ENCODE results near the gene MECP2. TPM values are rescaled to one million over a fixed set of nuclear protein-coding genes. Genes with fewer than 3 reads are reported as not detected.

MECP2 gene
- total RNA-seq, 1 experiment from 2014 or later = 88.9 TPM

DNA sequence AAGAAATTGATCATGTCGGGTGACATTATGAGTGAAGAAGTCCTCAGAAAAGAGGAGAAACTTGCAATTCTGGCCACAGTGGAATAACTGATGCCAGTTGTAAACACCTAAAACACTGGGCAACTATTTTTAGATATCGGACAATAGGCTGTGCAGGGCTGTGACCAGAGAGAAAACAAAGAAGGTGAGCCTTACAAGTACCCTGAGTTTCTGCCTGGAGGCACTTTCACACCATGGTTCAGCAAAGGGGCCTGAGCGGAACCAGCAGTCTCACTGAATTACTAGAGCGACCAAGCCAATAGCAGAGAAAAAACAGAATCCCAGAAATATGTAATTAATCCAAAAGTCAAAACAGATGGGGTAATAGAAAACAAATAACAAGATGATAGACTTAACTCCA lies 89.0 kb downstream of the MECP2 start:
- Histone ChIP-seq H3K27ac (ENCODE audit: low read length) (no peak overlapping the region), H3K9me3 (ENCODE audit: control insufficient read depth, insufficient read depth, low read depth, low read length) (no peaks in the 10 kb centered on the region), H3K36me3 (ENCODE audit: control insufficient read depth, insufficient read depth, low read length) (no peaks in the 10 kb centered on the region; the same call in 1 of the 2 replicates), H3K4me1 (ENCODE audit: control insufficient read depth, insufficient read depth, low read length) (peaks cover 11% of the 10 kb centered on the region; the same call in 1 of the 2 replicates), H3K4me3 (ENCODE audit: low read depth in 2 of 2, low read length in 2 of 2) (no peak overlapping the region), H3K27me3 (ENCODE audit: control insufficient read depth, insufficient read depth, low read length) (no peaks in the 10 kb centered on the region)
- intact Hi-C loops (cut with micrococcal nuclease; ENCODE audit: unreplicated experiment) = no loop called here
- ChIA-PET POLR2A (no interaction called here), CTCF (no interaction called here)
- in situ Hi-C loops (cut with HindIII; ENCODE audit: low pct_unique_long_range_greater_than_20kb, low sequenced_read_pairs) = no loop called here
- BruUV-seq (replicated peaks) = no TSS peak
- ATAC-seq (no peak), DNase-seq (ENCODE audit: low read depth, low spot score) (no peak)
- TF ChIP-seq SIN3A (IDR thresholded peaks at IDR 0.05; ENCODE audit: borderline replicate concordance, insufficient read depth, low read depth, low read length) = no peak
- TF ChIP-seq, protein P1, sequence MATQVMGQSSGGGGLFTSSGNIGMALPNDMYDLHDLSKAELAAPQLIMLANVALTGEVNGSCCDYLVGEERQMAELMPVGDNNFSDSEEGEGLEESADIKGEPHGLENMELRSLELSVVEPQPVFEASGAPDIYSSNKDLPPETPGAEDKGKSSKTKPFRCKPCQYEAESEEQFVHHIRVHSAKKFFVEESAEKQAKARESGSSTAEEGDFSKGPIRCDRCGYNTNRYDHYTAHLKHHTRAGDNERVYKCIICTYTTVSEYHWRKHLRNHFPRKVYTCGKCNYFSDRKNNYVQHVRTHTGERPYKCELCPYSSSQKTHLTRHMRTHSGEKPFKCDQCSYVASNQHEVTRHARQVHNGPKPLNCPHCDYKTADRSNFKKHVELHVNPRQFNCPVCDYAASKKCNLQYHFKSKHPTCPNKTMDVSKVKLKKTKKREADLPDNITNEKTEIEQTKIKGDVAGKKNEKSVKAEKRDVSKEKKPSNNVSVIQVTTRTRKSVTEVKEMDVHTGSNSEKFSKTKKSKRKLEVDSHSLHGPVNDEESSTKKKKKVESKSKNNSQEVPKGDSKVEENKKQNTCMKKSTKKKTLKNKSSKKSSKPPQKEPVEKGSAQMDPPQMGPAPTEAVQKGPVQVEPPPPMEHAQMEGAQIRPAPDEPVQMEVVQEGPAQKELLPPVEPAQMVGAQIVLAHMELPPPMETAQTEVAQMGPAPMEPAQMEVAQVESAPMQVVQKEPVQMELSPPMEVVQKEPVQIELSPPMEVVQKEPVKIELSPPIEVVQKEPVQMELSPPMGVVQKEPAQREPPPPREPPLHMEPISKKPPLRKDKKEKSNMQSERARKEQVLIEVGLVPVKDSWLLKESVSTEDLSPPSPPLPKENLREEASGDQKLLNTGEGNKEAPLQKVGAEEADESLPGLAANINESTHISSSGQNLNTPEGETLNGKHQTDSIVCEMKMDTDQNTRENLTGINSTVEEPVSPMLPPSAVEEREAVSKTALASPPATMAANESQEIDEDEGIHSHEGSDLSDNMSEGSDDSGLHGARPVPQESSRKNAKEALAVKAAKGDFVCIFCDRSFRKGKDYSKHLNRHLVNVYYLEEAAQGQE (IDR thresholded peaks at IDR 0.05; ENCODE audit: insufficient read depth in 1 of 2, low read depth in 2 of 2, low read length in 1 of 2) = no peak
- no peak for TF ChIP-seq POLR2AphosphoS5 (IDR thresholded peaks at IDR 0.05; ENCODE audit: low read depth, low read length)

DNA sequence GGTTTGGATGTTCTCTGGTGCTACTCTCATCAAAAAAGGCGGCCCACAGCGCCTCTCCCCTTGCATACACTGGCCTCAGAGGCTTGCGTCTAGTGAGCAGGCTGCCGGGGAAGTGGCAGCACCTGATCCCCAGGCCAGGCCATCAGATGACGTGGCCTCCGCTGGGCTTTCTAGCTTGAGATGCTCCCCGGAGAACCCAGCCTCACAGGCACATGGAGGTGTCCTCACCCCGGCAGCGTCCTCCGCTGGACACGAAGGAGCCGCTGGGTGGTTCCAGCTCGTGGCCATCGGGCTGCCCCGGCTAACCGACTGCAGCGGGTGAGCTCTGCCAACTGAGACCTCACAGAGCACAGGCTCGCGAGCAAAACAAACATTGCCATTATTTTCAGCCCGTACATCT lies 90.6 kb downstream of the MECP2 start:
- BruUV-seq (replicated peaks) = no TSS peak
- Histone ChIP-seq H3K4me1 (ENCODE audit: control insufficient read depth, insufficient read depth, low read length) (no peaks in the 10 kb centered on the region), H3K27ac (ENCODE audit: low read length) (no peak overlapping the region), H3K36me3 (ENCODE audit: control insufficient read depth, insufficient read depth, low read length) (no peaks in the 10 kb centered on the region; the same call in 1 of the 2 replicates), H3K27me3 (ENCODE audit: control insufficient read depth, insufficient read depth, low read length) (no peaks in the 10 kb centered on the region), H3K9me3 (ENCODE audit: control insufficient read depth, insufficient read depth, low read depth, low read length) (no peaks in the 10 kb centered on the region), H3K4me3 (ENCODE audit: low read depth in 2 of 2, low read length in 2 of 2) (no peak overlapping the region)
- DNase-seq (ENCODE audit: low read depth, low spot score) = no peak
- TF ChIP-seq CTCF (IDR thresholded peaks at IDR 0.05) (no peak), POLR2AphosphoS5 (IDR thresholded peaks at IDR 0.05; ENCODE audit: low read depth, low read length) (0 out of 2 replicates have a peak, but pooled peaks have one; percentile 29), TCF7L2 (IDR thresholded peaks at IDR 0.05; ENCODE audit: low read depth, low read length) (no peak)
- ATAC-seq = no peak
- in situ Hi-C loops (cut with HindIII; ENCODE audit: low pct_unique_long_range_greater_than_20kb, low sequenced_read_pairs) = no loop called here
- POLR2A ChIA-PET = no interaction called here
- CTCF ChIA-PET = no interaction called here
- intact Hi-C loops (cut with micrococcal nuclease; ENCODE audit: unreplicated experiment) = no loop called here

DNA sequence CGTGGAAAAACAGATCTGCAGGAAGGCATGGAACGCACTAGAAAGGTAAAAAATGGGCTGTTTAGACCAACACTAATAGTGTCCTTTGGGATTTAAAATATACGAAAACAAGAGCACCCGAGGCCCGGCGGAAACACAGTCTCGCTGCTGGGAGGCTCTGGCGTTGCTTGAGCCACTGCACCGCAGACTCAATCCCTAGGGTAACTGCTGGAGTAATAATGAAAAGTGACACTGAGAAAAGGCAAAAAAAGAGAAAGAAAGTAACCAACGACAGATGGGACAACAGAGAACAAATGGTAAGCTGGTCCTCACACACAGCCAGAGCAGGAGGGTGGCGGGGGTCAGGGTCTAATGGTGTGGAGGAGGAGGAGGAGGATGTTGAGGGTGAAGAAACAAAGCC lies 93.2 kb downstream of the MECP2 start:
- in situ Hi-C loops (cut with HindIII; ENCODE audit: low pct_unique_long_range_greater_than_20kb, low sequenced_read_pairs) = no loop called here
- ChIA-PET POLR2A (no interaction called here), CTCF (no interaction called here)
- TF ChIP-seq POLR2AphosphoS5 (IDR thresholded peaks at IDR 0.05; ENCODE audit: low read depth, low read length) = no peak
- no peak for TF ChIP-seq TCF7L2 (IDR thresholded peaks at IDR 0.05; ENCODE audit: low read depth, low read length)
- TF ChIP-seq SIN3A (IDR thresholded peaks at IDR 0.05; ENCODE audit: borderline replicate concordance, insufficient read depth, low read depth, low read length) = no peak
- no peak for TF ChIP-seq CTCF (IDR thresholded peaks at IDR 0.05)
- TF ChIP-seq, protein P1 (IDR thresholded peaks at IDR 0.05; ENCODE audit: insufficient read depth in 1 of 2, low read depth in 2 of 2, low read length in 1 of 2) = no peak
- no peaks in the 10 kb centered on the region for H3K4me1 ChIP-seq (ENCODE audit: control insufficient read depth, insufficient read depth, low read length)
- H3K4me3 ChIP-seq (ENCODE audit: low read depth in 2 of 2, low read length in 2 of 2) = no peak overlapping the region
- intact Hi-C loops (cut with micrococcal nuclease; ENCODE audit: unreplicated experiment) = no loop called here
- no peaks in the 10 kb centered on the region for H3K9me3 ChIP-seq (ENCODE audit: control insufficient read depth, insufficient read depth, low read depth, low read length)
- H3K36me3 ChIP-seq (ENCODE audit: control insufficient read depth, insufficient read depth, low read length) = no peaks in the 10 kb centered on the region
- no TSS peak for BruUV-seq (replicated peaks)
- no peak overlapping the region for H3K27ac ChIP-seq (ENCODE audit: low read length)
- ATAC-seq (no peak), DNase-seq (ENCODE audit: low read depth, low spot score) (no peak)
- no peaks in the 10 kb centered on the region for H3K27me3 ChIP-seq (ENCODE audit: control insufficient read depth, insufficient read depth, low read length)
